CD14-positive monocyte (primary cell): ENCODE data around the gene CCDC89. TPM values are rescaled to one million over a fixed set of nuclear protein-coding genes. Genes with fewer than 3 reads are reported as not detected.

ENCODE experiments used
- DNase-seq, 3 donors: peaks; one replicate each; pipeline ENCODE4 v3.0.0-alpha.2; 2011 to 2022
- H2AFZ ChIP-seq: 2 replicates; pipeline ENCODE4 v1.6.0; 2012; ENCODE audit warnings: mild to moderate bottlenecking, low read depth, low read length, inconsistent platforms; ENCODE audit not compliant: insufficient read depth, poor library complexity, severe bottlenecking
- H3K27ac ChIP-seq, 2 donors: 1 replicate in 1 of 2; 2 replicates in 1 of 2; pipeline ENCODE4 v1.5.1; 2012 to 2013; ENCODE audit warnings: low read length in 2 of 2, control low read depth in 1 of 2, inconsistent platforms in 1 of 2, low read depth in 1 of 2, mild to moderate bottlenecking in 1 of 2
- H3K27me3 ChIP-seq, 2 donors: one replicate each; pipeline versions ENCODE4 v1.6.0 to v1.6.1; 2011 to 2013; ENCODE audit warnings: low read length in 2 of 2; ENCODE audit not compliant: control insufficient read depth in 2 of 2, insufficient read depth in 2 of 2
- H3K36me3 ChIP-seq, 2 donors: replicated peaks in 1 of 2; 1 replicate in 1 of 2; 2 replicates in 1 of 2; pipeline versions ENCODE4 v1.5.1 to v1.6.1; 2012 to 2013; ENCODE audit warnings: low read length in 2 of 2, control low read depth in 1 of 2, inconsistent platforms in 1 of 2, mild to moderate bottlenecking in 1 of 2; ENCODE audit not compliant: insufficient read depth in 2 of 2, control insufficient read depth in 1 of 2
- H3K4me1 ChIP-seq, 2 donors: 1 replicate in 1 of 2; 2 replicates in 1 of 2; pipeline versions ENCODE4 v1.5.1 to v1.6.1; 2012 to 2013; ENCODE audit warnings: low read length in 2 of 2, control low read depth in 1 of 2, inconsistent platforms in 1 of 2, mild to moderate bottlenecking in 1 of 2, moderate library complexity in 1 of 2; ENCODE audit not compliant: insufficient read depth in 2 of 2, control insufficient read depth in 1 of 2
- H3K4me2 ChIP-seq: replicated peaks from 2 replicates; pipeline ENCODE3; 2012; ENCODE audit warnings: low read length, moderate library complexity, mild to moderate bottlenecking; ENCODE audit not compliant: poor library complexity, severe bottlenecking; ENCODE audit errors: extremely low read depth
- H3K4me3 ChIP-seq, 3 experiments: fragments of 200-600 bp in 1 of 3; sonication (generic) in 1 of 3; replicated peaks in 1 of 3; 1 replicate in 2 of 3; 2 replicates in 1 of 3; pipeline ENCODE4 v1.5.1; 2011 to 2013; ENCODE audit warnings: low read length in 3 of 3, mild to moderate bottlenecking in 3 of 3, control low read depth in 2 of 3, low read depth in 2 of 3, inconsistent platforms in 1 of 3, moderate library complexity in 1 of 3
- H3K79me2 ChIP-seq: 2 replicates; pipeline ENCODE4 v1.6.0; 2012; ENCODE audit warnings: mild to moderate bottlenecking, control low read depth, inconsistent platforms, low read length, moderate library complexity; ENCODE audit not compliant: insufficient read depth
- H3K9ac ChIP-seq: 2 replicates; pipeline ENCODE4 v1.6.0; 2017; ENCODE audit warnings: low read length, mild to moderate bottlenecking; ENCODE audit not compliant: insufficient read depth, poor library complexity, severe bottlenecking
- H3K9me3 ChIP-seq, 2 donors: replicated peaks in 1 of 2; 1 replicate in 1 of 2; 2 replicates in 1 of 2; pipeline versions ENCODE4 v1.5.1 to v1.6.1; 2012 to 2013; ENCODE audit warnings: low read length in 2 of 2, control low read depth in 1 of 2; ENCODE audit not compliant: control insufficient read depth in 1 of 2, insufficient read depth in 1 of 2
- H4K20me1 ChIP-seq: 2 replicates; pipeline ENCODE4 v1.6.0; 2012; ENCODE audit warnings: mild to moderate bottlenecking, low read length, control low read depth, moderate library complexity; ENCODE audit not compliant: insufficient read depth
- H3K27ac Mint-ChIP-seq, 7 donors: one replicate each; pipeline ENCODE4 v1.8.0; 2020; ENCODE audit warnings: mild to moderate bottlenecking in 7 of 7, mixed read lengths in 7 of 7, moderate library complexity in 6 of 7, inconsistent platforms in 2 of 7
- H3K27me3 Mint-ChIP-seq, 3 donors: one replicate each; pipeline ENCODE4 v1.8.0; 2021 to 2022; ENCODE audit warnings: low read depth in 3 of 3, mild to moderate bottlenecking in 3 of 3, mixed read lengths in 3 of 3, moderate library complexity in 3 of 3, inconsistent platforms in 1 of 3
- H3K36me3 Mint-ChIP-seq, 2 donors: one replicate each; pipeline ENCODE4 v1.8.0; 2020; ENCODE audit warnings: mixed read lengths in 2 of 2, inconsistent platforms in 1 of 2, mild to moderate bottlenecking in 1 of 2
- H3K4me1 Mint-ChIP-seq: one replicate; pipeline ENCODE4 v1.8.0; 2020; ENCODE audit warnings: mild to moderate bottlenecking, mixed read lengths
- H3K4me3 Mint-ChIP-seq, 2 donors: one replicate each; pipeline ENCODE4 v1.8.0; 2020; ENCODE audit warnings: mild to moderate bottlenecking in 2 of 2, mixed read lengths in 2 of 2, moderate library complexity in 1 of 2
- H3K9me3 Mint-ChIP-seq, 7 donors: one replicate each; pipeline ENCODE4 v1.8.0; 2020 to 2022; ENCODE audit warnings: mixed read lengths in 7 of 7, mild to moderate bottlenecking in 6 of 7, moderate library complexity in 6 of 7, inconsistent platforms in 2 of 7
- WGBS: methylation state at CpG from one replicate; pipeline ENCODE4 v1.1.5; 2013; ENCODE audit warnings: missing lambda C conversion rate; ENCODE audit not compliant: insufficient coverage; 5-methylcytosine and 5-hydroxymethylcytosine counted together
- intact Hi-C, 2 donors: fragments of 100-400 bp; cut with micrococcal nuclease; formaldehyde crosslinking; loops; one replicate each; pipeline versions ENCODE4 v1.15.0 to v1.15.1; 2023
- polyA plus RNA-seq, 3 donors: library from polyadenylated mRNA; depleted of rRNA in 1 of 3; unstranded in 2 of 3; stranded (reverse) in 1 of 3; fragments of 300-500 nt in 2 of 3; fragments of >200 nt in 1 of 3; fragmentation: Illumina TruSeq in 2 of 3; gene quantifications; 1 replicate in 2 of 3; 2 replicates in 1 of 3; pipeline ENCODE4 v1.2.3, GENCODE V29; 2012 to 2021
- TF ChIP-seq, protein P1 (sequence below): fragments of 200-600 bp; IDR thresholded peaks from one replicate; pipeline ENCODE4 v1.8.0; 2022; ENCODE audit warnings: antibody characterized with exemption, mild to moderate bottlenecking

The CCDC89 gene
- polyA plus RNA-seq, 3 donors: not detected

DNA sequence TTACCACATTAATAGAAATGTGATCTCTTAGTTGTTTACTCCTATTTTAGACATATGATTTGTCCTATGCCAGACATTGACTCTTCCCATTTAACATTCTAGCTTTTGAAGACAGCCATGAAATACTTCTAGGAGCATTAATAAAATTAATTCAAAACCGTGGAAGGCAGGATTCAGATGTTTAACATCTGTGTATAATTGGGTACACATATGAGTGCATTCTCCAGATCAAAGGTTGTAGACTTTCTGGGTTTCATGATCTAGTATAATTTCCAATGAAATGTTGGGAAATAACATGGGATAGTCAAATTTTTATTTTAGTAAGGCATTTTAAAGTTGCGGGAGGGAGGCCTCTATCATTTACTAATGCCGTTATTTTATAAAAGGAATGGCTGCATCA, 35.2 kb upstream of the CCDC89 start:
- no peak overlapping the region for H3K27ac Mint-ChIP-seq
- Histone ChIP-seq H3K79me2 (no peaks in the 10 kb centered on the region), H3K36me3 (no peaks in the 10 kb centered on the region), H3K27me3 (no peaks in the 10 kb centered on the region), H4K20me1 (no peaks in the 10 kb centered on the region), H3K4me3 (no peak overlapping the region), H3K4me1 (peaks cover 5 to 8% of the 10 kb centered on the region in 2 donors), H3K9ac (no peak overlapping the region), H2AFZ (no peak overlapping the region), H3K27ac (no peak overlapping the region), H3K4me2 (no peak overlapping the region), H3K9me3 (no peaks in the 10 kb centered on the region)
- WGBS: 100% methylated on average over 1 of the region's 3 CpGs
- no peak overlapping the region for H3K4me3 Mint-ChIP-seq
- no peak for DNase-seq
- TF ChIP-seq, protein P1, sequence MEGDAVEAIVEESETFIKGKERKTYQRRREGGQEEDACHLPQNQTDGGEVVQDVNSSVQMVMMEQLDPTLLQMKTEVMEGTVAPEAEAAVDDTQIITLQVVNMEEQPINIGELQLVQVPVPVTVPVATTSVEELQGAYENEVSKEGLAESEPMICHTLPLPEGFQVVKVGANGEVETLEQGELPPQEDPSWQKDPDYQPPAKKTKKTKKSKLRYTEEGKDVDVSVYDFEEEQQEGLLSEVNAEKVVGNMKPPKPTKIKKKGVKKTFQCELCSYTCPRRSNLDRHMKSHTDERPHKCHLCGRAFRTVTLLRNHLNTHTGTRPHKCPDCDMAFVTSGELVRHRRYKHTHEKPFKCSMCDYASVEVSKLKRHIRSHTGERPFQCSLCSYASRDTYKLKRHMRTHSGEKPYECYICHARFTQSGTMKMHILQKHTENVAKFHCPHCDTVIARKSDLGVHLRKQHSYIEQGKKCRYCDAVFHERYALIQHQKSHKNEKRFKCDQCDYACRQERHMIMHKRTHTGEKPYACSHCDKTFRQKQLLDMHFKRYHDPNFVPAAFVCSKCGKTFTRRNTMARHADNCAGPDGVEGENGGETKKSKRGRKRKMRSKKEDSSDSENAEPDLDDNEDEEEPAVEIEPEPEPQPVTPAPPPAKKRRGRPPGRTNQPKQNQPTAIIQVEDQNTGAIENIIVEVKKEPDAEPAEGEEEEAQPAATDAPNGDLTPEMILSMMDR: no peak
- H3K9me3 Mint-ChIP-seq: peaks cover 0 to 5% (median 0%) of the 10 kb centered on the region in 7 donors
- peaks cover 0 to 2% (median 0%) of the 10 kb centered on the region in 3 donors for H3K27me3 Mint-ChIP-seq
- no peaks in the 10 kb centered on the region for H3K36me3 Mint-ChIP-seq
- intact Hi-C loops: no loop called here
- H3K4me1 Mint-ChIP-seq: peaks cover 13% of the 10 kb centered on the region

DNA sequence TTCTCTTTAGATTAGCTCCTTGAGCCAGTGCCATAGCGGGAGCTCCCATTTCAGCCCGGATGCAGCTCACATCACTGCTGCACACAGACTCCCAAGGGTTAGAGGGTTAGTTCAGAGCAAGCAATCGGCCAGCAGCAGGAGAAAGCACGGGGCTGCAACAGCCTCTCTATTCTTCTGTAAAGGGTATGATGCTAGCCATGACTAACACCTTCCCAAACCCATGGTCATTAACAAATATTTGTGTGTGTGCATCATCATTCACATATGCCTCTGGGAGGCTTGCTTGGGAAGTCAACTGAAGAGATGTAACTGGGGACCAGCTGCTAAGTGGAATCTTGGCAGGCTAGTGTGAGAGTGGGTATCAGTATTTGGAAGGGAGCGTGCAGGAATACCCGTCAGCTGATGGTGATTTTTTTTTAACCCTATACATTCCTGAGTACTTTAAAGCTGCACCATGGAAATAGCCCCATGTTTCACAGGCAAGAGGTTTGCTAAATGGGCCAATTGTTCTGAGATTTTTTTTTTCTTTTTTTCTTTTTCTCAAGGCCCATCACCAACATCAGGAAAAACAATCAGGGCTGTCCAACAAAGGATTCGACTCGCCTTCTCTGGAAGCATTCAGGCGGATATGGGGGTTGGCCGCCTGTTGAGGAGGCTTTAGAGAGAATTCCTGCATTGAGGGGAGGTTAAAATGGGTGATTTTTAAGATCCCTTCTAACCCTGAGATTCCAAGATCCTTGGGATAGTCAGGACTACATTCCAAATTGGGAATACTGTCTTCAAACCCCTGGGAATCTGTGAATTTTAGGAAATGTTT, 33.2 kb upstream of the CCDC89 start:
- no peak for DNase-seq
- H3K4me2 ChIP-seq: no peak overlapping the region
- H3K9me3 Mint-ChIP-seq: peaks cover 0 to 2% (median 0%) of the 10 kb centered on the region in 7 donors
- no peaks in the 10 kb centered on the region for H3K4me1 ChIP-seq
- no peaks in the 10 kb centered on the region for H3K27me3 ChIP-seq
- H2AFZ ChIP-seq: no peak overlapping the region
- H4K20me1 ChIP-seq: no peaks in the 10 kb centered on the region
- WGBS: no CpG with 5 or more reads among the region's 10 CpGs
- H3K9ac ChIP-seq: no peak overlapping the region
- no peak overlapping the region for H3K27ac Mint-ChIP-seq
- H3K36me3 Mint-ChIP-seq: no peaks in the 10 kb centered on the region
- no peaks in the 10 kb centered on the region for H3K79me2 ChIP-seq
- H3K9me3 ChIP-seq: no peaks in the 10 kb centered on the region
- intact Hi-C loops: no loop called here
- H3K4me1 Mint-ChIP-seq: peaks cover 3% of the 10 kb centered on the region
- no peak overlapping the region for H3K4me3 Mint-ChIP-seq
- TF ChIP-seq, protein P1: no peak
- H3K4me3 ChIP-seq: no peak overlapping the region
- H3K27me3 Mint-ChIP-seq: peaks cover 0 to 2% (median 0%) of the 10 kb centered on the region in 3 donors
- no peak overlapping the region for H3K27ac ChIP-seq
- no peaks in the 10 kb centered on the region for H3K36me3 ChIP-seq
